Loucy (cell line): ENCODE measurements around the gene CTR9.

Source experiments
- CTCF ChIP-seq: fragments of 200-600 bp; sonication (generic); conservative IDR thresholded peaks from 2 replicates; pipeline ENCODE4 v1.5.1; 2014; ENCODE audit warnings: mild to moderate bottlenecking, antibody characterized with exemption, low read length
- EZH2phosphoT487 ChIP-seq: fragments of 200-600 bp; IDR thresholded peaks from 2 replicates; pipeline ENCODE4 v1.6.1; 2018; ENCODE audit warnings: antibody characterized with exemption, mild to moderate bottlenecking, moderate library complexity, borderline replicate concordance

- TF ChIP-seq CTCF (no peak), EZH2phosphoT487 (no peak)
Measured at GRCh38 chr11:10708131-10708530, 42.9 kb upstream of the CTR9 start.
